Suprapubic skin (tissue), 4 donors: ENCODE results near the gene CKB. TPM values are rescaled to one million over a fixed set of nuclear protein-coding genes. Genes with fewer than 3 reads are reported as not detected.

Source experiments
- DNase-seq, 2 donors: peaks; one replicate each; pipeline ENCODE4 v3.0.0-alpha.2; 2019; ENCODE audit warnings: low spot score in 2 of 2
- H3K27ac ChIP-seq: fragments of 200-600 bp; sonication (generic); one replicate; pipeline ENCODE4 v1.5.1; 2019
- H3K27me3 ChIP-seq: fragments of 200-600 bp; sonication (generic); one replicate; pipeline ENCODE4 v1.5.1; 2019
- H3K36me3 ChIP-seq: fragments of 200-600 bp; sonication (generic); one replicate; pipeline ENCODE4 v1.5.1; 2019
- H3K4me1 ChIP-seq: fragments of 200-600 bp; sonication (generic); one replicate; pipeline ENCODE4 v1.5.1; 2019
- H3K4me3 ChIP-seq: fragments of 200-600 bp; sonication (generic); one replicate; pipeline ENCODE4 v1.5.1; 2019; ENCODE audit warnings: mild to moderate bottlenecking
- H3K9me3 ChIP-seq: fragments of 200-600 bp; sonication (generic); one replicate; pipeline ENCODE4 v1.5.1; 2019
- CTCF ChIP-seq, 2 donors: fragments of 200-600 bp in 1 of 2; fragments of 450-650 bp in 1 of 2; sonication (generic) in 1 of 2; IDR thresholded peaks; one replicate each; pipeline ENCODE4 v1.5.1; 2016 to 2019; ENCODE audit warnings: antibody characterized with exemption in 2 of 2, mild to moderate bottlenecking in 1 of 2, moderate library complexity in 1 of 2
- EP300 ChIP-seq: sonication (generic); formaldehyde crosslinking; IDR thresholded peaks from one replicate; pipeline ENCODE4 v1.6.1; 2017; ENCODE audit warnings: antibody characterized with exemption
- POLR2A ChIP-seq, 2 donors: fragments of 450-650 bp; IDR thresholded peaks; one replicate each; pipeline ENCODE4 v1.6.1; 2017; ENCODE audit warnings: antibody characterized with exemption in 2 of 2, mild to moderate bottlenecking in 2 of 2, moderate library complexity in 2 of 2
- POLR2AphosphoS5 ChIP-seq, 3 donors: sonication (generic); formaldehyde crosslinking; IDR thresholded peaks; one replicate each; pipeline ENCODE4 v1.6.1; 2017; ENCODE audit warnings: antibody characterized with exemption in 3 of 3
- WGBS: methylation state at CpG from one replicate; pipeline ENCODE4 v1.1.5; 2018; 5-methylcytosine and 5-hydroxymethylcytosine counted together
- total RNA-seq, 4 donors: library from RNA; depleted of rRNA; stranded (reverse); fragments of >200 nt; gene quantifications; one replicate each; pipeline ENCODE4 v1.1.0, GENCODE V29; 2016

Gene CKB
- total RNA-seq, 4 donors from 2014 or later, result 107 to 172 (median 128) TPM

- H3K4me1 ChIP-seq, result peaks cover 66% of the 10 kb centered on the region
- no peaks in the 10 kb centered on the region for H3K27me3 ChIP-seq
- no peaks in the 10 kb centered on the region for H3K9me3 ChIP-seq
- WGBS, result 0% methylated on average over 1 of the region's 109 CpGs
- DNase-seq, result peak in 1 of 2 donors; percentile 89
- TF ChIP-seq POLR2A (IDR thresholded peaks at IDR 0.05), result peak in 1 of 2 donors; percentile 74
- peak; percentile 7 to 81 (median 74) for TF ChIP-seq POLR2AphosphoS5 (IDR thresholded peaks at IDR 0.05)
- TF ChIP-seq EP300, result no peak
- peak within 1 kb of the TSS; percentile 99 for H3K27ac ChIP-seq
- H3K4me3 ChIP-seq, result peak within 1 kb of the TSS; percentile 89
- peaks cover 18% of the 10 kb centered on the region for H3K36me3 ChIP-seq
Measured at GRCh38 chr14:103562429-103563225, 40.0 kb upstream of the CKB start, which contains the start of the genes BAG5 and COA8. BAG5 (minus strand) TSS chr14:103562657; CDS start chr14:103561164, 1,493 bp downstream. COA8 (plus strand) TSS chr14:103562960; CDS start chr14:103563002, 42 bp downstream.

- no peak for TF ChIP-seq POLR2AphosphoS5 (IDR thresholded peaks at IDR 0.05)
- no peak for TF ChIP-seq POLR2A (IDR thresholded peaks at IDR 0.05)
- no peak for TF ChIP-seq CTCF (IDR thresholded peaks at IDR 0.05)
- TF ChIP-seq EP300, result no peak
- H3K36me3 ChIP-seq, result peaks cover 18% of the 10 kb centered on the region
- no CpG with 5 or more reads among the region's 25 CpGs for WGBS
Measured at GRCh38 chr14:103562179-103562428, 39.5 kb upstream of the CKB start.

GRCh38 chr14:103561381-103562178 is 39.0 kb upstream of the CKB start:
- peaks cover 18% of the 10 kb centered on the region for H3K36me3 ChIP-seq
- peaks cover 73% of the 10 kb centered on the region for H3K4me1 ChIP-seq
- H3K27me3 ChIP-seq, result no peaks in the 10 kb centered on the region
- peak in 1 of 2 donors; percentile 78 for DNase-seq
- peak overlapping the region; percentile 89 for H3K4me3 ChIP-seq
- H3K9me3 ChIP-seq, result no peaks in the 10 kb centered on the region
- TF ChIP-seq EP300, result no peak
- TF ChIP-seq POLR2AphosphoS5 (IDR thresholded peaks at IDR 0.05), result peak in 1 of 3 donors; percentile 30
- WGBS, result 5% methylated on average over 29 of the region's 36 CpGs
- H3K27ac ChIP-seq, result peak overlapping the region; percentile 99

More at GRCh38 chr14:103562179-103562428, 39.5 kb upstream of the CKB start:
- Histone ChIP-seq H3K9me3 (no peaks in the 10 kb centered on the region), H3K27me3 (no peaks in the 10 kb centered on the region), H3K4me3 (peak overlapping the region; percentile 89), H3K4me1 (peaks cover 71% of the 10 kb centered on the region), H3K27ac (peak overlapping the region; percentile 99)
- peak in 1 of 2 donors; percentile 79 for DNase-seq

GRCh38 chr14:103560691-103561090 is 38.1 kb upstream of the CKB start:
- H3K27me3 ChIP-seq, result no peaks in the 10 kb centered on the region
- 67% methylated on average over 8 of the region's 8 CpGs for WGBS
- peaks cover 68% of the 10 kb centered on the region for H3K4me1 ChIP-seq
- DNase-seq, result no peak
- H3K36me3 ChIP-seq, result peaks cover 14% of the 10 kb centered on the region
- no peaks in the 10 kb centered on the region for H3K9me3 ChIP-seq
- H3K27ac ChIP-seq, result no peak overlapping the region
- H3K4me3 ChIP-seq, result peak overlapping the region; percentile 89
- no peak for TF ChIP-seq POLR2A (IDR thresholded peaks at IDR 0.05)
- no peak for TF ChIP-seq CTCF (IDR thresholded peaks at IDR 0.05)
- TF ChIP-seq POLR2AphosphoS5 (IDR thresholded peaks at IDR 0.05), result no peak
- TF ChIP-seq EP300, result no peak

- Histone ChIP-seq H3K27ac (no peak overlapping the region), H3K4me1 (peaks cover 67% of the 10 kb centered on the region), H3K4me3 (no peak overlapping the region), H3K9me3 (no peaks in the 10 kb centered on the region), H3K27me3 (no peaks in the 10 kb centered on the region), H3K36me3 (peaks cover 14% of the 10 kb centered on the region)
- DNase-seq, result no peak
- TF ChIP-seq POLR2AphosphoS5 (IDR thresholded peaks at IDR 0.05) (no peak), CTCF (IDR thresholded peaks at IDR 0.05) (no peak), EP300 (no peak), POLR2A (IDR thresholded peaks at IDR 0.05) (no peak)
- 64% methylated on average over 9 of the region's 9 CpGs for WGBS
Measured at GRCh38 chr14:103559766-103560165, 37.1 kb upstream of the CKB start.
